Activated gamma-delta T cell (primary cell): Measurements from ENCODE around the gene RNF212.
"Not testable (repeated sequence)": the region's sequence is repeated elsewhere in the genome, so short reads cannot be mapped to it uniquely, and the experiment has no call there.

Experiments used
- DNase-seq: peaks from one replicate; lab custom pipeline; 2025; lab: John Stamatoyannopoulos, UW

RNF212 gene

DNA sequence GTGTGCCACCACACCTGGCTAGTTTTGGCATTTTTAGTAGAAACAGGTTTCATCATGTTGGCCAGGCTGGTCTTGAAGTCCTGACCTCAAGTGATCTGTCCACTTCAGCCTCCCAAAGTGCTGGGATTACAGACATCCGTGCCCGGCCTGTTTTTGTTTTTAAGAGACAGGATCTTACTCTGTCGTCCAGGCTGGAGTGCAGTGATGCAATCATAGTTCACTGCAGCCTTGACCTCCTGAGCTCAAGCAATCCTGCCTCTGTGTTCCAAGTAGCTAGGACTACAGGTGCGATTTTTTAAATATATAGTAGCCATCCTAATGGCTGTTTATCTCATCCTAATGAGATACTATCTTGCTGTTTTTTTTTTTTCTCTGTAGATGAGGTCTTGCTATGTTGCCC lies 47.6 kb downstream of the RNF212 start:
- DNase-seq, result no peak

DNA sequence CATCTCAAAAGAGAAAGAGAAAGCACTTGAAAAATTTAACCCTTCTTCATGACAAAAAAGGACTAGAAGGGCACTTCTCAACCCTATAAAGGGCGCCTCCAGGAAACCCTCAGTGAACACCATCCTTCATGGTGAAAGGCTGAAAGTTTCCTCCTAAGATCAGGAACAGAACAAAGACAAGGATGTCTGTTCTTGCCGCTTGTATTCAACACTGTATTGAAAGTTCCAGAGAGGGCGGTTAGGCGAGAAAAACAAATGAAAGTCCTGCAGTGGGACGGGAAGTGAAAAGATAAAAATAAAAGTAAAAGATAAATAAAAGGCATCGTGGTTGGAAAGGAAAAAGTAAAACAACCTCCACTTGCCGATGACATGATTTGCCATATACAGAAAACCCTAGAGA lies 50.9 kb downstream of the RNF212 start:
- DNase-seq, result no peak

DNA sequence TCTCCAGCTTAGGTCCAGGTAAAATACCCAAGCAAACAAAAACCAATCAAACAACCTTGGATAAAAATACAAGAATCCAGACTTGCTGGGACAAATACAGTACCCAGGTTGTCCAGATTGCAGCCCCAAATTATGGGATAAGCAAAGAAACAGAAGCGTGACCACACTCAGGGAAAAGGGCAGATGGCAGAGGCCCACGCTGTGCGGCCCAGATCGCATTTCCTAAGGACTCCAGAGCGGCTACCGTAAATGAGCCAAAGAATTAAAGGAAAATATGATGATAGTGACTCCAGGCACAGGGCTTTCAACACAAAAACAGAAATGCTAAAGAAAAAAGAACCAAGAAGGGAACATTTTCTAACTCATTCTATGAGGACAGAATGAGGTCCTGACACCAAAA lies 51.6 kb downstream of the RNF212 start:
- DNase-seq, result no peak

DNA sequence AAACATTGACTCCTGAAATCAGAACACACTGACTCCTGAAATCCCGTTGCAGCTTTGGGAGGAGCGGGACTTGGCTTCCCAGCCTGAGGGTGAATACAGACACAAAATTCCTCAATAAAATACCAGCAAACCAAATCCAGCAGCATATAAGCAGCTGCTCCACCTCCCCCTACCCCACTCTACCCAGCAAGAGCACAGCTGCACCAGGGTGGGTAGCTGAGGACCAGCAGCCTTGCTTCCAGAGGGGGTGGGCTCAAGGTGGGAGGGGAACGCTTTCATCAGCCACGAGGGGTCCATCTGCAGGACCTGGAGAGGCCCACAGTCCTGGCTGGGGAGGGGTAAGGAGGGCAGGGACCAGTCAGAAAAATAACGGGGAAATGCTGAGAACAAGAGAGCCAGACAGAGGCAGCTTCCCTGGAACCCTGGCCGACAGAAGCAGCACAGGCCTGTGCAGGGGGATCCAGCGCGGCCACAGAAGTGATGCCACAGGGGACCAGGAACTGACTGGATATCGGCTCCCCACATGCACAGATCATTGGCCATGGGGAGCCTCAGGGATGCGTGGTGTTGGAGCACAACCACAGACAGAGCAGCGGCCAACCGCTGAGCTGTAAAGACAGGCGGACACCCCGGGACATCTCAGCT lies 52.2 kb downstream of the RNF212 start:
- DNase-seq, result no peak

DNA sequence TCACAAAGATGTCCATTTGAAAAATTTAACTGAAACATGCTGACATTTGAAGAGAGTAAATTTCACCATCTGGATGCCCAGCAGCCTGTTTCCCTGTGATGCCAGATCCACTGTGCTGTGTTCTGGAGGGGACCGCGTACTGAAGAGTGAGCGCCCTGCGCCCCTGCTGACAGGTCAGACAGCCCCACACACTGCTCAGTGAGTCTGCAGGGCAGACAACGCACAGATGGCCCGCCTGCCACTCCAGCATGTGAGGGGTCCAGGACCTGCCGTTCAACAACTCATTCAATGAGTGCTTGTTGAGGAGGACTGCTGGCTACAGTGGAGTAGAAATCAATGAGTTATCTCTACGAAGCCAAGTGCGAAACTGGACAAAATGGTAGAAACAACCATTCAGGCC lies 52.7 kb downstream of the RNF212 start:
- no peak for DNase-seq

DNA sequence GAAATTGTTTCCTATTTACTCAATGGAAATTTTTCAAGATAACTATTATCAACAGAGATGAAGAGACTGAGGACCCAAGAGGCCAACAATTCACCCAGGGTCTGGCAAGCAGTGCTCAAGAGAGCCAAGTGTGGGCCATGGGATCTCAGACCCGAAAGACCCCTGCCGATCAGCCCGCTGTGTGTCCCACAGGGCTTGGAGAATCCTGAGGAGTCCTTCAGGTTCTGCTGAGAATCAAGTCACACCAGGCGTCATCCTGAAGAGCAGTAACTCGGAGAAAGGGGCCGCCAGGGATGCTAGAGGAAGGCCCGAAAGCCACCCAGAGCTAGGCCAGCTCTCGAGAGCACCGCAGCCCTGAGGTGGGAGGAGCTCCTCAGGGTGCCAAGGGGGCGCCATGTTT lies 53.2 kb downstream of the RNF212 start:
- no peak for DNase-seq

DNA sequence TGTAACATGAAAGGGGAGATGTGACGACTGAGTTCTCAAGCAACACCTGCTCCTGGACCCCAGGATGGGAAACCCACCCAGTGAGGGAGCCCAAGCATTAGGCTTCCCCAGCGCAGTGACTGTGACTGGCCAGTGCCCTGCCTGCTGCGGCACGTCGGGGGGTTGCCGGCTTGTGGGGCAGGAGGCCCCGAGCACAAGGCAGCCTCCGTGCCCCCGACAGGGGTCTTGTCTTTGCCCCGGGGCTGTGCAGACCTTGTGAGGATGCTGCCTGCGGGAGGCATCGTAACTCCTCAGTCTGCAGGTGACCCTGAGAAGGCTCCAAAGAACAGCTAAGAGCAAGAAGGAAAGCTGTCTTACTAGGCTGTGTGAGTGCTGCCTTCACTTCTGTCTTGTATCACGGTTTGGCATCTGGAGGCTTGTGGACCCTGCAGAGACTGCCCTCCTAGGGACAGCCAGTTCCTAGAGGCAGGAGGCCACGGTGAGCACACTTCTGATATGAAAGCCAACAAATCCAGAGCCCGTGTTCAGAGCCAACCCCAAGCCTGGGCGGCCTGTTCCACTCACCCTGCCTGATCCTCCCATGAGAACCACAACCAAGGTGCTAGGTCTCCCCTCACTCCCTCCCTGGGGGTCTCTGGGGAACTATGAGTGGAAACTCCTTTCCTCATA lies 54.2 kb downstream of the RNF212 start:
- DNase-seq, result no peak

DNA sequence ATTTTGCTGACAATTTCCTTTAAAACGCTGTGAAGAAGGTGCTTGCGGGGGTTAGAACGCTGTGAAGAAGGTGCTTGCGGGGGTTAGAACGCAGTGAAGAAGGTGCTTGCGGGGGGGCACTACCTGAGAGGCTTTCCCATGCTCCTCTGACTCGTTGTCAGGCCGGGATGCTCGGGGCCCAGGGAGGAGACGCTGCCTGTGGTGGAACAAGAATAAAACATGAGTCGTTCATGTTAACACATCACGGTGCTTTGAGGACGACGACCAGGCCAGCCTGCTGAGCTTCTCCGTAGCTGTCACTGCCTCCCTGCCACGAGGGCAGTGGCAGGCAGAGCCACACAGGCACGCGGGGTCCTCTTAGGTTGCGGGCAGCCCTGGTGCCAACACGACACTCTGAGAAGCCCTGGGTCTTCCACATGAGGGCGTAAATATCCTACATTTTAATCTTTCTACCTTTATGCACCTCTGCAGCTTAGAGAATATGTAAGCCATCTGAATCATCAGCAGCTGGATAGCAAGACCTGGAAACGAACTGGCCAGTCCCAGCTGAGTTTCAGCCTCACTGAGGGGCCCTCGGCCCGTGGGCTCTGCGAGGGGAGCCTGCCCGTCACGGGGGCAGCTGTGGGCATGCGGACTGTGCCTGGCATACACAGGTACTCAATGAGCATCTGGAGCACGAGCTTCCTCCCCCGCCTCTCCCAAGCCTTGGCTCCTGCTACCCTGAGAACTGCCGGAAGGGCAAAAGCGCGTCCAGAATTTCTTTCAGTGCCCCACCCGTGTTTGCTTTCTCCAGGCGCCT lies 55.0 kb downstream of the RNF212 start:
- no peak for DNase-seq

DNA sequence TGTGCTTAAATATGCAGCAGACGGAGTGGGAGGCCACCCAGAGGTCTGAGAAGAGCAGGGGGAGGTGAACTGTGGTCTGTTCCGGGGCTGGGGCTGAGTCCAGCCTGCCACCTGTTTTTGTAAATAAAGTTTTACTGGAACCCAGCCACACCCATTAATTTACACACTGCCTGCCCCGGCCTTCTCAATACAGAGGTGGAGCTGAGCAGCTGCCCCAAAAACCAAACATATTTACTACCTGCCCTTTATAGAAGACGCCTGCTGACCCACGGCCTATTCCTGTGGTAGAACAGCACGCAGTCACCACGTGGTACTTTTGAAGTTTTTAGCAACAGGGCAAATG lies 56.0 kb downstream of the RNF212 start:
- no peak for DNase-seq

DNA sequence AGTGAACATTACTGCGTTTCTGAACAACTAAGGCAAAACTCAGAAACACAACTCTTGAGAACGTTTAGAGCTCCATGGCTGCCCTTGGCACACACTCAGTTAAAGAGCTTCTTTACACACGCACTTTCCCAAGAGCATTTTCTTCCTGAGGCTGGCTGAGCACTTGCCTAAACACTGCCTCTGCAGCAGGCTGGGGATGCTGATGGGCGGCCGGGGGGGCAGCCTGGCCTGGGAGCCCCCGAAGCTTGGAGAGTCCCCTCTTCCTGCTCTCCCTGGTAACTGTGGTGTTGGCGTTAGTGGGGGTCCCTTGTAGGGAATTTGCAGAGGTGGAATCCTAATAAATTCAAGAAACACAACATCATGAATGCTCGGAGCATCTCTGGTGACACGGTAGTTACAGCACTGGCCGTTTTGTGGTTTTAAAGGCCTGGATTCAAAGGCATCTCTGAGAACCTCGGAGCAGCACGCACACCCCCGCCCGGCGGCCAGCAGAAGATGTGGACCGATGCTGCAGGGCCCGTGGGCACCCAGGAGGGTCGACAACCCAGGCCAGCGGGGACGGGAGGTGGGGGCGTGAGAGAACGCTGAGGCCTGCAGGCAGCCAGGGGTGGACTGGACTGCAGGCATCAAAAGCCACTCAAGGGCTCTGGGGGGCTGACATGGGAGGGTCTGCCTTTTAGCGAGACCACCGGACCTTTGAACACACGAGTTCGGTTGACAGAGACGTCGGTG lies 56.5 kb downstream of the RNF212 start:
- no peak for DNase-seq

DNA sequence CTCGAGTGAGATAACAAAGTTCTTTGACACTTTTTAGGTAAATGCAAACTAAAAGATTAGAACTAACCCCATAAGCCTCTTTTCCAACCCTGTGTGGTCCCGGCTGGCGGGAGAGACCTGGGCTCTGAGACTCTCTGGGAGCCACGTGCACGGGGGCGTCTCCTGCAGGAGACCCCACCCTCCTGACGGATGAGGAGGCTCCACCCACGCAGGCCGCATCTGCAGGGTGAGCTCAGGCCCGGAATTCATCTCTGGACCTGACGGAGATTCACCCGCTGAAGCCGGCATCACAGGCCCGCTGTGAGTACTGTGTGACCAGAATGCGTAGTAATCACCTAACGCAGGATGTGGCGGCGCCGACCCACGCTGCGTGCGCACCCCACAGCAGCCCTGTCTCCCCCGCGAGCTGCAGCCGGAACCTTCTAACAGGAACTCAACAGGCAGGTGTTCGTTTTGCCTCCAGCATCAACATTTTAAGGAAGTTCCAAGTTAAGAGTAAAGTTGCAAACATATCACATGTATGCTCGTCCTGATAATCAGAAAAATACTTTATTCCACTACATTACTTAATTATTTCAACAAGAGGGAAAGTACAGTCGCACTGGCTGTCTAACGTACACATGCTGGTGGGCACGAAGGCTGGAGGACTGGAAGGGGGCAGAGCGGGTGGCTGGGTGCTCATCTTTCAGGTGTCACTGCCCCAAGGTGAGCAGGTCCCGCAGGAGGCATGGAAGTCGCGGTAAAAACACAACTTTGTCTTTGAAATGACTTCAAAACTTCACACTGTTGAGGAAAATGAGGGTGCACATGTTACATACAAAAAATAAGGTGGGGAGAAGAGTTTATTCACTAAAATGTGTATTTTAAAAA lies 57.4 kb downstream of the RNF212 start:
- peak; percentile 85 for DNase-seq

DNA sequence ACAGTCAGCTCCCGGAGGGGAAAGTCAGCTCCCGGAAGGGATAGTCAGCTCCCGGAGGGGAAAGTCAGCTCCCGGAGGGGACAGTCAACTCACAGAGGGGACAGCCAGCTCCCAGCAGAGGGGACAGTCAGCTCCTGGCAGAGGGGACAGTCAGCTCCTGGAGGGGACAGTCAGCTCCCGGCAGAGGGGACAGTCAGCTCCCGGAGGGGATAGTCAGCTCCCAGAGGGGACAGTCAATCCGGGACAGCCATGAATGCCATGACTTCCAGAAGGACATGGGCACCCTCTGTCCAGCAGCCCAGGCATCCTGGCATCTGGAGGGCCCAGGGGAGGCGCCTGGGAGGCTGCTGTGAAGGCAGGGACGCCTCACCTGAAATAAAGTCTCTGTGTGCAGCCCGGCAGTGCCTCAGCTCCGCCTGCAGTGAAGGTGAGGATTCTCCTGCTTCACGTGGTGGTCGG lies 58.1 kb downstream of the RNF212 start:
- not testable (repeated sequence) for DNase-seq

DNA sequence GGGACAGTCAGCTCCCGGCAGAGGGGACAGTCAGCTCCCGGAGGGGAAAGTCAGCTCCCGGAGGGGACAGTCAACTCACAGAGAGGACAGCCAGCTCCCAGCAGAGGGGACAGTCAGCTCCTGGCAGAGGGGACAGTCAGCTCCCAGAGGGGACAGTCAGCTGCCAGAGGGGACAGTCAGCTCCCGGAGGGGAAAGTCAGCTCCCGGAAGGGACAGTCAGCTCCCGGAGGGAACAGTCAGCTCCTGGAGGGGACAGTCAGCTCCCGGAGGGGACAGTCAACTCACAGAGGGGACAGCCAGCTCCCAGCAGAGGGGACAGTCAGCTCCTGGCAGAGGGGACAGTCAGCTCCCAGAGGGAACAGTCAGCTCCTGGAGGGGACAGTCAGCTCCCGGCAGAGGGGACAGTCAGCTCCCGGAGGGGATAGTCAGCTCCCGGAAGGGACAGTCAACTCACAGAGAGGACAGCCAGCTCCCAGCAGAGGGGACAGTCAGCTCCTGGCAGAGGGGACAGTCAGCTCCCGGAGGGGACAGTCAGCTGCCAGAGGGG lies 58.6 kb downstream of the RNF212 start:
- DNase-seq, result not testable (repeated sequence)

DNA sequence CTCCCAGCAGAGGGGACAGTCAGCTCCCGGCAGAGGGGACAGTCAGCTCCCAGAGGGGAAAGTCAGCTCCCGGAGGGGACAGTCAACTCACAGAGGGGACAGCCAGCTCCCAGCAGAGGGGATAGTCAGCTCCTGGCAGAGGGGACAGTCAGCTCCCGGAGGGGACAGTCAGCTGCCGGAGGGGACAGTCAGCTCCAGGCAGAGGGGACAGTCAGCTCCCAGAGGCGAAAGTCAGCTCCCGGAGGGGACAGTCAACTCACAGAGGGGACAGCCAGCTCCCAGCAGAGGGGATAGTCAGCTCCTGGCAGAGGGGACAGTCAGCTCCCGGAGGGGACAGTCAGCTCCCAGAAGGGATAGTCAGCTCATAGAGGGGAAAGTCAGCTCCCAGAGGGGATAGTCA lies 59.5 kb downstream of the RNF212 start:
- DNase-seq, result not testable (repeated sequence)

DNA sequence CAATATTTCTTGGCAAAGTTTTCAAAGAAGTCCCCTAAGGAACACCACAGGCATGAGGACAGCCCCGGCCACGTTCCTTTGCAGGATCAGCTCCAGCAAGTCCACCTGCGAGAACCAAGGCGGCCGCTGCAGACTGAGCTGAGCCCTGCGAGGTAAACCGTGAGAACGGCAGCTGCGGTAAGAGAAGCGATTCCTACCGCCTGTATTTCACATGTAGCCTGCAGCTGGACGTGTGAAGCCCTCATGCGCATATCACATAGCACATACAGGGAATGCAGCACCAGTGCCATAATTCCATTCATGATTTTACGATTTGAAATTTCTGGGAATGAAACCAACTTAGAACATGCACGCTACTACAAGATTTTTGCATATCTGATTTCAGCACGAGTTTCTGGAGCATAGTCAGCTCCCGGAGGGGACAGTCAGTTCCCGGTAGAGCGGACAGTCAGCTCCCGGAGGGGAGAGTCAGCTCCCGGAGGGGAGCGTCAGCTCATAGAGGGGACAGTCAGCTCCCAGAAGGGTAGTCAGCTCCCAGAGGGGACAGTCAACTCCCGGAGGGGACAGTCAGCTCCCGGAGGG lies 60.2 kb downstream of the RNF212 start:
- no peak for DNase-seq

DNA sequence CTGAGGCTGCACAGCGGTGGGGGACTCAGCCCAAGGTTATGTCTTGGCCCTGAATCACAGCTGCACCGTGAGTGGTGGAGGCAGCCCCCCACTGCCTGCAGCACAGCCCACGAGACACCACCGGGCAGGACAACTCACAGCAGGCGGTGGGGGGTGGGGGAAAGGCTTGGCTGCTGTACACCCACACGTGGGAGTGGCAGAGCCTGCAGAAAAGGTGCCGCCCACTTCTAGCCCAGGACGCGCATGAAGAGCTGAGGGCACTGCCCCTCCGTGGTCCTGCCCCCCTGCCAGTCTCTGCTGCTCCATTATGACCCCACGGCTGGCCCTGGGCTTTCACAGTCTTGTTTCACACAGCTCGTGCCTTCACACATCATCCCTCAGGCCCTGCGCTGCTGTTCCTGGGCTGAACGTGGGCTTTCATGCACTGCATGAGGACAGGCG lies 61.1 kb downstream of the RNF212 start:
- DNase-seq, result no peak

DNA sequence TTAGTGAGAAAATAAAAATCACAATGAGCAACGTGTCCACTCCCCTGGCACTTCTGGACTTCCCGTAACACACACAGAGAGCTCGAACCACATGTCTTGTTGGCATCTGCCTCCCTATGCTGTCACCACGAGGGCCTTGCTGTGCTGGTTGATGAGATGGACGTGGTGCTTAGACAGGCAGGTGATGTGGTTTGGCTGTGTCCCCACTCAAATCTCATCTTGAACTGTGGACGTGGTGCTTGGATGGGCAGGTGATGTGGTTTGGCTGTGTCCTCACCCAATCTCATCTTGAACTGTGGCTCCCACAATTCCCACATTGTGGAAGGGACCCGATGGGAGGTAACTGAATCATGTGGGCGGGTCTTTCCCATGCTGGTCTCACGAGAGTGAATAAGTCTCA lies 61.9 kb downstream of the RNF212 start:
- DNase-seq, result no peak

DNA sequence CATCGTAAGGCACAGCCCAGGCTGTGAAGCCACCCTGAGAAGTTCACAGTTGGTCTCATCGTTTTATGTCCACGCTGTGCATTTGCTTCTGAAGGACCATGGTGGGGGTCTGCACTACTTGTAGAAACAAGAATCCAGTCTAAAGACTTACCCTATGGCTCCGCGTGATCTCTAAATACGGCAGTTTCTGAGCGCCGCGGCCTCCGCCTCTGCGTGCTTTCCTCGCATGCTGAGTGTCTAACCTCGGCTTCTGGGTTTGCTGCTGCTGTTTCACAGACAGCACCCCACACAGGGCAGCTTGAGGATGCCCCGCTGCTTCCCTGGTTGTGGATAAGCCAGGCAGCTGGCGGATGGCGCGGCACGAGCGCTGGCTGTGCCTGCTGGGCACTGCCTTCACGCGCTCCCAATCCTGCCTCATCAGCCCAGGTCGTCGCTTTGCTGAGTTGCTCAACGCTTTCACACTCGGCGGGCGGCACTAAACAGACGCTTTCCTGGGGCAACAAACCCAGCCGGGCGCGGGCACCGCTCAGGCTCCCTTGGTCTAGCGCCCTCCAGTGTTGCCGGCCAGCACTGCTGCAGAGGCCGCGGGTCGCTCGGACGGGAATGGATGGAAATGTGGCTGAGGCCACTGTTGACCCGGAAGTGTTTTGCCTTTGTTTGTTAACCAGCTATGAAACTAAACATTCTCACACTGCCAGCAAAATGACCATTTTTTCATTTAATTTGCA lies 62.7 kb downstream of the RNF212 start:
- no peak for DNase-seq

DNA sequence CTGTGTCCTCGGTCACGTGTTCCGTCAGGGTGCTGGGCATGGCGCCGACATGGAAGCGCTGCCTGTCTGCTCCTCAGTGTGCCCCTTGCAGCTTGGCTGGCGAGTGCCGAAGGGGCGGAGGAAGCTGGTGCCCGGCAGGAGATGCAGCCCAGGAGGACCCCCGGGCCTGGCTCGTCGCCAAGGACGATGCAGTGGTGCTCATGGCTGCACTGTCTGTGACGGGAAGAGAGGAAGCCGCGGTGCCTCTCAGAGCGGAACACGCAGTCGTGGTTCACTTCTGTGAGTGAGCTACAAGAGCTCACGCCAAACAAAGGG lies 63.8 kb downstream of the RNF212 start:
- DNase-seq, result no peak
